Right lung (tissue), 5 donors: ENCODE data around the gene IGSF21. TPM values are rescaled to one million over a fixed set of nuclear protein-coding genes. Genes with fewer than 3 reads are reported as not detected.

Experiments used
- DNase-seq, 2 donors: peaks; one replicate each; pipeline ENCODE4 v3.0.0-alpha.2; 2013
- polyA plus RNA-seq, 5 donors: library from polyadenylated mRNA; unstranded; fragments of 120-200 nt; gene quantifications; one replicate each; pipeline versions ENCODE4 v1.2.1 to v1.2.3, GENCODE V29; 2013; ENCODE audit warnings: inconsistent platforms in 1 of 5, low replicate concordance in 1 of 5; ENCODE audit not compliant: insufficient read length in 5 of 5, insufficient read depth in 1 of 5

Gene IGSF21
- polyA plus RNA-seq, 5 donors, result 0.06 to 0.26 (median 0.15) TPM

DNA sequence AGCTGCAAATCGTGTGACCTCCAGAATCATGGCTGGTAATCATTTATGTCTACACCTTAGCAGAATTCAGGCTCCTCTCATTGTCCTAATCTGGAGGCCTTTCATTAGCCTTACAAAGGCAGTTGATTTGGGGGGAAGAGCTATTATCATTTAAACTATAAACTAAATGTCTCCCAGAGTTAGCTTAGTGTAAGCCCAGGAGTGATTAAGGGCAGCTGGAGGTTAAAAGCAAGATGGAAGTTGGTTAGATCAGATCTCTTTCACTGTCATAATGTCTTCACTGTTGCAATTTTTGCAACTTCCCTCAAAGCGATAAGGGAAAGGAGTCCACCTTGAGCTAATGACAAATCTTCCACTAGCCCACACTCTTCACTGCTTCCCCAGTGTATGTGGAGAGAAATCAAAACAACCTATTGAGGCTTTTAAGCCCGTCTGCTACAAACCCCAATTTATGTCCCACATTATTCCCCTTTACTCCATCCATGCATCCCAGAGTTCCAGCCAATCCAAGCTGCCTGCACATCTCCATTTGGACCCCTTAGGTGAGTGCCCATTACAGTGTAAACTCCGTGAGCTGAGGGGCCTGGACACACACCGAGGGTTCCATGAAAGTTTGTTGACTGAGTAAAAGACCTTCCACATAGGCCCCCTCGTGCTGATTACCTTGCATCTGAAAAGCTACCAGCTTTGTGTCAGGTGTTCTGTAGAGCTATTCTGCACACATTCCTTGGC lies 311.7 kb downstream of the IGSF21 start:
- DNase-seq, result no peak

DNA sequence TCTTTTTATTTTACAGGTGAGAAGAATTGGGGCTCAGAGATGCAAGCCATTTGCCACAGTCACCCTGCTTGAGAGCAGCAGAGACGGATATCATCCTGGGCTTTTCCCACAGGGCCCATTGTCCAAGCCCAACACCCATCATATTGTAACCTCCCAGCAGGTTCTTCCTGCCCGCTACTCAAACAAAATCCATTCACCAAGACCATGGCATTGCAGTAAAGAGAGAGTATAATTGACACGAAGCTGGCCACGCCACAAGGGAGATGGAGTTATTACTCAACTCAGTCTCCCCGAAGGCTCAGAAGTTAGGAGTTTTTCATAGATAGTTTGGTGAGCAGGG lies 312.2 kb downstream of the IGSF21 start:
- no peak for DNase-seq

DNA sequence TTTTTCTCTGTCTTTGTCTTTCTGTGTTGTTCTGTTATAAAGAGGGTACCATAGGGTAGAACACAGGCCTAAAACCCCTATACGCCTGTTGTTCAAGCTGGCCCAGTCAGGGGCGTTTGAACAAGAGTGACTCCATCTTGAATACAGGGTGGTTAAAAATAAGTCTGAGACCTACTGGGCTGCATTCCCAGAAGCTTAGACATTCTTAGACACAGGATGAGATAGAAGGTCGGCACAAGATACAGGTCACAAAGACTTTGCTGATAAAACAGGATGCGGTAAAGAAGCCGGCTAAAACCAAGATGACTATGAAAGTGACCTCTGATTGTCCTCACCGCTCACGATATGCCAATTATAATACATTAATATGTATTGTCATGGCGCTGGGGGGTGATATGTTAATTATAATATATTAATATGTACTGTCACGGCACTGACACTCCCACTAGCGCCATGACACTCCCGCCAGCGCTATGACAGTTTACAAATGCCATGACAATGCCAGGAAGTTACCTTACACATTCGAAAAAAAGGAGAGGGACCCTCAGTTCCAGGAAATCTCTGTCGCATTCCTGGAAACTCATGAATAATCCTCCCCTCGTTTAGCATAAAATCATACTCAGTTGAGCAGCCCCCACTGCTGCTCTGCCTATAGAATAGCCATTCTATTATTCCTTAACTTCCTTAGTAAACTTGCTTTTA lies 314.6 kb downstream of the IGSF21 start:
- no peak for DNase-seq

DNA sequence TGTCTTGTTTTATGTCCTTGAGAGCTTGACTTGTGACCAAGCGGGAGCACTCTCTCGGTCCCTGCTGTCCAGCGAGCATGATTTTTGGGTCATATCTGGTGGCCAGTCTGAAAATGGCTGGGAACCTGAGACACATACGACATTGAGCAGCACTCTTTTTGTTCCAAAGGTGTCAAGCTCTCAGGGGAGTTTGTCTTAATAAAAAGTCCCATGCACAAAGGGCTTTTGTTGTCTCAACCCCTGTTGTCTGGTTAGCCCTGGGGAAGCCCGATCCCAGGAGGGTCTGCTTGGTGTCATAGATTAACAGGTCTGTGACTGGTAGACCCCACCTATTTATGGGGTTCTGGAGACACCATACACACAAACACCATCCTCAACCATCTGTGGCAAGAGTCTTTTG lies 315.4 kb downstream of the IGSF21 start:
- DNase-seq, result no peak

DNA sequence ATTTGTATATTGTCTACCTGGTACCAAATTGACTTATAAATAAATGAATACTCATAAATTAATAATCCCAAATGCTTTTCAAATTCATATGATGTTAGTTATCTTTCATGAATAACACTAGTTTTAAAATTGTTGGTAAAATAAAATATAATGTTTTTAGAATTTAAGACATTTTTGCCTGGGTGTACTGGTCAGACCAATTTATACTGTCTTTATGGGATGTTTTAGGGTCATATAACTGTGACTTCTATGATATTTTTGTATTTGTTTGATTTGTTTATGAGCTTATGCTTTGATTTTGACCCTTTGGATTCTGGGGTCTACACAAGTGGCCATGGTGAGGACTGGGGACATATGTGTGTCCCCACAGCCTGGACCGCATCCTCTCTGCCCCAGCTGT lies 319.0 kb downstream of the IGSF21 start:
- DNase-seq, result no peak
